NCI-H2227 treated with DMSO at 0.1 percent for 48 hours (cell line): Measurements from ENCODE around the gene HLF.

Experiments
- DNase-seq: peaks from one replicate; lab custom pipeline; 2025; lab: John Stamatoyannopoulos, UW

Gene HLF

DNA sequence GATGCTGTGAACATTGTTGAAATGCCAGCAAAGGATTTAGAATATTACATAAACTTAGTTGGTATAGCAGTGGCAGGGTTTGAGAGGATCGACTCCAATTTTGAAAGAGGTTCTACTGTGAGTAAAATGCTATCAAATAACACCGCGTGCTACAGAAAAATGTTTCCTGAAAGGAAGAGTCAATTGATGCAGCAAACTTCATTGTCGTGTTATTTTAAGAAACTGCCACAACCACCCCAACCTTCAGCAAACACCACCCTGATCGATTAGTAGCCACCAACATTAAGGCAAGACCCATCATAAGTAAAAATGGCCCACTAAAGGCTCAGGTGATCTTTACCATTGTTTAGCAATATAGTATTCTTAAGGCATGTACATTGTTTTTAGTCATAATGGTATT lies 27.3 kb downstream of the HLF start:
- DNase-seq = no peak

DNA sequence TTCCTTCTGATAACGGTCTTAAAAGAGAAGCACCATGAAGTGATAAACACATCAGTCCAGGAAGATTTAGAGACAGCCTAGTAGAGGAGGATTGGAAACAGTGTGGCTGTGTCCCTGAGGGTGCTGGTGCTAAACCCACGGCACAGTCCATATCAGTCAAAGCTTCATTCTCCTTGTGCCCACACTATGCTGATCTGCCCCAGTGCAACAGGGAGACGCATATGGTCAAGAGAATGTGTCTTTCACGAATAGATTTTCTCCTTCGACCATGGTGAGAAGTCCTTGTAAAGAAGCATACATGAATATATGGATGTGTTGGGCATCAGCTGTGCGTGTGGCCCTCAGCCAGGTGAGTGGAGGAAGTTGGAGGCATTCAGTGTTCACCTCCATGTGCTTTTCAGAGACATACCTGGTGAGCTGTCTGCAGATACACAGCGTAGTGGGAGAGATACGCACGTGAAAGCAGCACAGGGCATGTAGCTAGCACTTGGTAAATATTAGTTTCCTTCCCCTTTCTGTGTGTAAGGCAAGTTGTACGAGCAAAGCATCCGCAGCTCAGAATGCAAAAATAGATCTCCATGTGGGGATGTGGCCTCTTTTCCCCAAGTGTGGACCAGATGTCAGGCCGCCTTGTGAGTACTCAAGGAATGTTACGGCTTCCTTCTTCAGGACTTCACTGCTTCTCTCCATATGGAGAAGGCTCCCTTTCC lies 29.4 kb downstream of the HLF start:
- DNase-seq = no peak

DNA sequence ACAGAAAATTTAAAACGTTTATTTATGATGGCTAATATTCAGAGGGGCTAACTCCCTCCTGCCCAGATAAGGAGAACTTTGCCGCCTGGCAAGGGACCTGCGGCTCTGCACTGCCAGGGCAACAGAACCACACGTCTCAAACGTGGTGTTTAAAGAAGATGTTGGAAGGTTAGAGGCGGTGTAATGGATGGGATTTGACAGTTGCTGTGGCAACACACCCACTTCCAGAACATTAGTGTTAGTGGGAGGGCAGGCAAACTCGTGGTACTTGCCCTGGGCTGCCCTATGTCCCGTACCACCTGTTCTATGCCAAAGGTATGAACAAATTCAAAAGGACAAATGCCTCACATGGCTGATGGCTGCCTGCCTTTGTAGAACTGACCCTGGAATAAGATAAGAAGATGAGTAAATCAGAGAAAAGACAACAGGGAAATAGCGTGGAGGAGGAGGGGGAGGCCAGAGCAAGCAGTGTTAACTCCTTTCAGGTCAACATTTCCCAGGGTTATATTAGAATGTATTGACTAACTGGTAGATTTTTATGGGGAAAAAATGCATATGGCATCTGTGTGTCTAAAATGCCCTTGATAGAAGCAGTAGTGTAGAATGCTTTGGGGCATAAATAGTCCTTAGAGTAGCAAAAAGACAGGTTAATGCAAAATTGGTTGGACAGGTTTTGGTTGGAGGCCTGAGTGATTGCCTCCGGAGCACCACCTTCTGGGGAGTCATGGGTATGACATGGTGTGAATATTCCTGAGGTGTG lies 30.8 kb downstream of the HLF start:
- DNase-seq = peak; percentile 47

DNA sequence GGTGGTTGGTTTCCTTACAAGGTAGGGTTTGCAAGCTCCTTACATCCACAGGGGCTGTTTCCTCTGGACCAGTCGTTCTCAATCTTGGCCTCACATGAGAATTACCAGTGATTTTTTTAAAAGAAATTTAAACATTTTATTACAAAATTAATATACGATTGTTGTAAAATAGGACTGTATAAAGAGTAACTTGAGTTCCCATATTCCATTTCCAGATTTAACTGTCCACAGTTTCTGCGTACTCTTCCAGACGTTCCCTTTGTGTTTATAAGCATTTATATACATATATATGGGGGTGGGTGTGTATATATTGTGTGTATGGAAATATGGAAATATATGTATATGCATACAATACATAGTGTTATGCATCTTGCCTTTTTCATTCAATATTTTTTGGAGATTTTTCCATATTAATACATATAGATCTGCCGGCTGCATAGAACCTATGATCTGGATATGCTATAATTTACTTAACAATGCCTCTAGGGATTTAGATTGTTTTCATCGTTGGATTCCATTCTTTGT lies 31.5 kb downstream of the HLF start:
- DNase-seq = no peak

DNA sequence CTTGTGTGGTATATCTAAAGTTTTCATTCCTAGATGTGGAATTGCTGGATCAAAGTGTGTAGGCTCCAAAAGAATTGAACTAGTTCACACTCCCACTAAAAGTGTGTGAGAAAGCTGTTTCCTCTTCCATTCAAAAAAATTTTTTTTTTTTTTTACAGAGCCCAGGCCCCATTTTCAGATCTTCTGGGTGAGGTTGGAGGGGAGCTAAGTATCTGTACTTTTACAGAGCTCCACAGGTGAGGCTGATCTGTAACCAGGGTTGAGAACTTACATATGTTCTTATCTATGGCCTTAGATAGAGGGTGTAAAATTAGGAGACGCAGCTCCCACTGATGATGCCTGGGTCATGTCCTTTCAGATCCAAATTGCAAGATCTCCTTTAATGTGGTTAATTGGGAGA lies 31.9 kb downstream of the HLF start:
- DNase-seq = no peak

DNA sequence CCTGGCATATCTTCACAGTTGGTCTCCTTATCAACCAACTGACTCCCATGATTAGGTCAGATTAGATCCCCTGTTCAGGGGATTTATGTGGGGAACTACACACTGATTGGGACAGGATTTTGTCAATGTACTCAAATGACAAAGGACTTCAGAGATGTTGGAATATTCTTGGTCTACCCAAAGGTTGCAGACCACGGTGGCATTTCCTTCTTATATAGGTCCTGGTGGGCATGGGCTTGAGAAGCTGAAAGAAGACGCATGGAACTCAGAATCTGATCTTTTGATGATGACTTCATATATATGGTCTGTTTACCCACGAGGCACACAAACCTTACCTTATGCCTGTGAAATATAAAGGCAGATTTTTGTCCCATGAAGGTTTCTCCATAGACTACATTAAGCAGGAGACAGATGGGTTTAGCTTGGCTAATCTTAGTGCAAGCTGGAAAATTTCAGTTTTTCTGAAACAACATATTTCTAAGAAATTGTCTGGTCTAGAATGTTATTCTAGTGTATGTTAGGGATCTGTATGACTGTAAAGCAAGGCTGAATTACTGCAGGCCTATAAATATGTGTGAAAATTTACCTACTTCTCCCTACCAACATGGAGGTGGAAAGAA lies 33.5 kb downstream of the HLF start:
- DNase-seq = no peak

DNA sequence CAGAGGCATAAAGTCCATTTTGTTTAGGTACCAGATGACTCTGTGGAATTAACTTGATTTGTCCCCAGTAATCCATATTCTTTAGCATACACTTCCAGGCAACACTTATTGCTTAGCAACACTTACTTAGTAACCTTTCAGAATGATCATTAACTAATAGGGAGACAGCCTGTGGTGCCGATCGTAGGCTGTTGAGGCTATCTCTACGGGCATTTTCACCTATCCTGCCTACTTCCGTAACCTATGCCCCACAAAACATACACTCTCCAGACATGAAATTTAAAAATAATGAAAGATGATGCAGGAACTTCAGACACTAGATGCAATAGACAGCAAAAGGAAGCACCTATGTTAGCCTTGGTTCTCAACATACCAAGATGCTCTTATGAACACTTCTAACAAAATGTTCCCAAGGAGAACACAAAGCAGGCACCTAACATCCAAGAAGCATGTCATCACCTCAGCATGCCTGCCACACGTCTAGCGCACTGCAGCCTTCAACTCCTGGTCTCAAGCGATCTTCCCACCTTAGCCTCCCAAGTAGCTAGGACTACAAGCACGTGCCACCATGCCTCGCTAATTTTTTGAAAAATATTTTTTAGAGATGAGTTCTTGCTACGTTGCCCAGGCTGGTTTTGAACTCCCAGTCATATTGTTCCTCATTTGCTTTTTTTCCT lies 34.5 kb downstream of the HLF start:
- DNase-seq = no peak

DNA sequence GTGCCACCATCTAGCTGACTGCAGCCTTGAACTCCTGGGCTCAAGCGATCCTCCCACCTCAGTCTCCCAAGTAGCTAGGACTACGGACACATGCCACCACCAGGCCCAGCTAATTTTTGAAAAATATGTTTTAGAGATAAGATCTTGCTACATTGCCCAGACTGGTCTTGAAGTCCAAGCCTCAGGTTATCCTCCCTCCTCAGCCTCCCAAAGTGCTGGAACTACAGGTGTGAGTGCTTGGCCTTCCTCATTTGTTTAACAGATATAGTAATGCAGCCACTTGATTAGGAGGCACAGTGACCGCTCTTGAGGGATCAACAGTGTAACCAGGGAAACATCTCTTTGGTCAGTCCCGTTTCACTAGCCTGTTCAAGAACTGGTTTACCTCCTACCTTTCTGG lies 35.1 kb downstream of the HLF start:
- no peak for DNase-seq

DNA sequence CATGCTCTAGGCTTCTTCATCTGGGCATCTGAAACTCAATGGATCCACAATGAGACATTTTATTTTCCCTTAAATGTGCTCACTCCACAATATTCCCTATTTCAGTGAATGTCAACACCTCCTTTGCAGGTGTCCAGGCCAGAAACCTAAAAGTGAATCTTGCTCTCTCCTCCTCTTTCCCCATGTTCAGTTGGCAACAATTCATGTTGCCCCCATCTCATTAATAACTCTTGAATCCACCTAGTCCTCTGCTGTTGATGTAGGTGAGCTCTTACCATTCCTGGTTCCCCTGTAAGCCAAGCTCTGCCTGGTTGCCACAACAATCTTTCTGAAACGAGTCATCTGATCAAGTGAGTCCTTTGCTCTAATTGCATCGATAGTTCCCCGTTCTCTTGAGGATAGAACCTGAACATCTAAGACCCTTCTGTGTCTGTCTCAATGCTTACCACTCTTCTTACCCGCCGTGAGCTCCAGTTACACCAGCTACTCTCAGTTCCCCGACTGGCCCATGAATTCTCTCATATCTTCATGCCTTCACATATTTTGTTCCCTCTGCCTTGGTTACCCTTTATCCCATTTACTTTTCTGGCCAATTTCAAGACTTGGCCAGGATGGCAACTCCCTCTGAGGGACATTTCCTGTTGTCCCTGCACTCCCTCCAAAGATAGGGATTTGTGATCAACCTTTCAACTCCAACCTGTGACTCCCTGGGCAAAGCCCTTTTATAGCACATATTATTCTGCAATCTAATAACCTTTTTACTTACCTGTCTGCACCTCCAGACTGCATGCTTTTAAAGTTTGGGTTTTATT lies 35.9 kb downstream of the HLF start:
- no peak for DNase-seq

DNA sequence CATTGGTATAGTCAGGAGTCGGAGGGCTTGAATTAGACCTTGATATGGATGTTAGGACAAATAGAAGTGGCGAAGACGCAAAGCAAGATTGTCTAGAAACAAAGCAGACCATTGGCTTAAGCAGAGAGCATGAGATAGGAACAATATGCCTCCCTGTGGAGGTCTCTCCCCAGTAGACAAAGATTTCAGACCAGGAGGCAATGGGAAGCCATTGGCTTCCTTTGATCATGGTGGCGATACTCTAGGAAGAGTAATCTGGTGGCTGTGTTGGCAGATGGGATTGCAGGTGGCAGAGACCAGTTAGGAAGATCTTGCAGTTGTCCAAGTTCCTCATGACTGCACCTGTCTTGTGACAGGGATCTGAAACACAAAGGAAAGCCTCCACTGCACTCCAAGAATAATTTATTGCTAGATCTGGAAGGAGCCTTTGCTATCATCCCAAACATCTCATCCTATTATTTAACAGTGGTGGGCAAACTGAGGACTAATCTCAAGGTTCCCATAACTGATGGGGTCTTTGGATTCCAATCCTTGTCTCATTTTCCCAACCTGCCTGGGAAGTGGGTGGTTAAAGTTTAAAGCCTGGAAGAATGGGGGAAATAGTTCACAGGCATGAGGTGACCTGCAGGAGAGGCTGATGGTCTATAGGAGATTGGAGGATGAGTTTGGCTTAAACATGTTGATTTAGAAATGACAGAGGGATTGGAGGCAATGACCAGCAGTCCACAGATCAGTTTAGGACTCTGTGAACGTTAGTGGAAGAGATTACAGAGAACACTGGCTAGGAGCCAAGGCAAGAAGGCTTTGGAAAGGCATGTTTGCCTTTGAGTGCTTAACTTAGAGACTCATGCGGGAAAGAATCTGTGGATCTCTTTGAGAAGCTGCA lies 37.0 kb downstream of the HLF start:
- DNase-seq = no peak

DNA sequence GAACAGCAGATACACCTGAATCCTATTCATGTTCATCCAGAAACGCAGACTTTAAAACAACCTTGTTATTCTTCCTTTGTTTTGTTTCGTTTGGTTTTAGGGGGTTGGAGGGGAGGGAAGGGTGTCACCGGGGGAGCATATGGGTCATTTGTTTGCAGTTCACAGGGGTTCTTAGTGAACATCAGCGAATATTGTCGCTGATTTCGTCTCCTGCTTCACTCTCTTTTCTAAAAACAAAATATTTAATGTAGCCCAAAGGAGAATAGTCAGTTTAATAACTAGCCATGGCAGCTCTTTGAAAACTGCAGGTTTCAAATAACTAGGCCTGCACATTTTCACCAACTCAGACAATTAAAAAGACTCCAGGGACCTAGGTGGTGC lies 37.6 kb downstream of the HLF start:
- no peak for DNase-seq

DNA sequence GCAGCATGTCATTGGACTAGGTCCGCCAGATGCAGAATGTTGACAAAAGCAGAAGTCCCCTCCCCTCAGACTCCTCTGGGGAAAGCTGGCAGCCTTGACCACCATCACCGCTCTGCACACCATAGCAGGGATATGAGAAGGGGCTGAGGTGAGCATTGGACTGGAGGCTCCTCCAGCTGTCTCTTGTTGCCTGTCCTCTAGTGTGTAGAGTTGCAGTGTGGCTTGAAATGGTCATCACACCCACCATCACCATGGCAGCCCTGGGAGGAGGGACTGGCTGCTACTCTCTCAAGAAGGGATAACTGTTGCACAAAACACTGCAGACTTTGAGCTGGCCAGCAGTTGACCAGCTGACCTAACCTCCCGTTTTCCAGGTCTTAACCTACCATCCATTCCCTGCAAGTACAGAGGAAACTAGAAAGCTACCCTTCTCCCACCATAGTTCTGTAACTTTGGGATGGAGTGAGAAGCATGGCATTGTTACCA lies 38.3 kb downstream of the HLF start:
- DNase-seq = no peak

DNA sequence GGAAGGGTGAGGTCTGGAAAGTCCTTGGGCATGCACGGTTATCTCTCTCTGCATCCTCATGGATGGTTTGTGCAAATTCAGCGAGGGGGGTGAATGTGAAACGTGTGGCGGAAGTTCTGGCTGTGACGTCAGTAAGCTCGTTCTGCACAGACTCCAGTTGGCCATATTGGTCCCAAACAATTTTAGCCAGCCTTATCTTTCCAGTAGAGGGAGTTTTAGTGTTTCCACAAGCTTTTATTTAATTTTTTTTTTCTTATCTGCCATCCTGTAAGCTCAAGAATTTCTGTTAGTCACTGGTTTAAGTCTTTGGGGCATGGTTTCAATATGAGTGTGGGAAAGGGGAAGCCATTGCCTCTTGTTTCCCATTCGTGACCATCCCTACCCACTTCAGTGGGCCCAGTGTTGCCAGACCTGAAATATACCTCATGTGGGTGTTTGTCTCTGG lies 39.0 kb downstream of the HLF start:
- DNase-seq = no peak

DNA sequence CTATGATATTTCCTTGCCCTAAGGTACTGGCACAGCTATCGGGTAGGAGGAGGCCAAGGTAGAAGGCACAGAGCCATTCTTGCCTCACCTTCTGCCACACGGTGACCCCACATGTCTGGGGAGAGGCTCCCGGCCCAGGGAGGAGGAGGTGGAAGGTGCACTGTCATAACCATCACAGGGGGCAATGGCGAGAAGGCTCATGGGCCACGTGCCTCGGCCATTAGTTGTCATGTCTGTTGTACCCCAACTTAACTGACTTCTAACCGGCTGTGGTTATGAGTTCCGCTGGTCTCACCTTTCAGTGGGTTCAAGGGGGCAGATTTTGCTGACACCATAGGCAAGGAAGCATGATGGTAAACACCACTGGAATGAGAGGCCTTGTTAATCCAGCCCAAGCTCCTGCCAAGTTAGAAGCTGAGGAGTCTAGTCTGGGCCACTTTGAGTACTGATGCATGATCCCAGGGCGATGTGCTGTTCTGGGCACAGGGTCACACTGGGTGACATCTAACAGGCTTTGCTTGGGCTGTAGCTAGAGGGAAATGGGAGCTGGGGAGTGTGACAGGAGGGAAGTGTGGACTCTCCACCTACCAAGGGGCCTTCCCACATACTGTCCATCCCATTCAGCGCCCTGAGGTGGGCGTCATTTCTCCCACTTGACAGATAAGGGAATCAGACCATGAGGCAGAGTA lies 39.6 kb downstream of the HLF start:
- DNase-seq = no peak

DNA sequence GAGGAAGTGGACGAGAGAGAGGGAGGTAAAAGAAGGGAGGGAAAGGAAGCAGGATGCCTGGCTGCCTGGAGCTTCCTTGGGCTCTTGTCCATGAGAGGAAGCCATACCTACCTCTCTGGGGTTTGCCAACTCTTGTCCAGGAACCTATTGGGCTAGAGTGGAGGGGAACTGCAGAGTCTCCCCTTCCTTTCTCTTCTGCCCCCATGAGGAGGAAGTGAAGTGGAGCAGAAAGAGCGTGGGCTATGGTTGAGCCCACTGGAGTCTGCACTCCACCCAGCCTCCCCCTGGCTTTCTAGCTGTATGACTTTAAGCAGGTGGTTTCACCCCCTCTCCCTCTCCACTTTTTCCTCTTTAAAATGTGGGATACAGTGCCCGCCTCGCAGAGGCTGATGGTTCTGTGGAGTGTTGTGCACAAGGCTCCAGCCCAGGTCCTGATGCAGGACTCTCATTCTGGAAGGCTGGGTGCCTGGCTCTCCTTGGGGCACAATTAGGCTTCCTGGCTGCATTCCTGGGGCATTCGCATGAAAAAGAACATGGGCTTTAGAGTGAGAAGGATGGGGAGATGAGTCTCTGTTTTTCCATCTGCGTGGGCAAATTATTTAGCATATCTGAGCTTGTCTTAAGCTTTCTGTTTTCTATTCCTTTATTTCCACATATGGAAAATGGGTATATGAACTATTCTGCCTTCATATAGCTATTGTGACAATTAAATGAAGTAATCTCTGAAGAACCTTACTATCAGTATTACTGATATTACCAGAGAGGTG lies 40.7 kb downstream of the HLF start:
- no peak for DNase-seq

DNA sequence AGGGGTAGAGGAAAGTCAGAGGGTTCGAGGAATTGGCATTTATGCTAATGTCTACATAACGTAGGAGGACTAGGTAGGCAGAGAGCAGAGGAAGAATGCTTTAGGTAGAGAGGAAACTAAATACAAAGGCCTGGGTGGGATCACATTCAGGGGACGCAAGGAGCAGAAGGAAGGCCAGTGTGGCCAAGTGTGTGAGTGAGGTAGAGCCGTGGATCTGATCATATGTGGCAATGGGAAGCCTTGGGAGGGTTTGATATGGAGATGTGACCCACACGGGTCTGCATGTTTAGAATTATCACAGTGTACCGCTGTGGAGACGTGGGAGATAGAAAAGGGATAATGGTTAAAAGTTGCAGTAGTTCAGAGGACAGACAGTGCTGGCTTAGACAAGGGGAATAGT lies 43.1 kb downstream of the HLF start:
- DNase-seq = no peak

DNA sequence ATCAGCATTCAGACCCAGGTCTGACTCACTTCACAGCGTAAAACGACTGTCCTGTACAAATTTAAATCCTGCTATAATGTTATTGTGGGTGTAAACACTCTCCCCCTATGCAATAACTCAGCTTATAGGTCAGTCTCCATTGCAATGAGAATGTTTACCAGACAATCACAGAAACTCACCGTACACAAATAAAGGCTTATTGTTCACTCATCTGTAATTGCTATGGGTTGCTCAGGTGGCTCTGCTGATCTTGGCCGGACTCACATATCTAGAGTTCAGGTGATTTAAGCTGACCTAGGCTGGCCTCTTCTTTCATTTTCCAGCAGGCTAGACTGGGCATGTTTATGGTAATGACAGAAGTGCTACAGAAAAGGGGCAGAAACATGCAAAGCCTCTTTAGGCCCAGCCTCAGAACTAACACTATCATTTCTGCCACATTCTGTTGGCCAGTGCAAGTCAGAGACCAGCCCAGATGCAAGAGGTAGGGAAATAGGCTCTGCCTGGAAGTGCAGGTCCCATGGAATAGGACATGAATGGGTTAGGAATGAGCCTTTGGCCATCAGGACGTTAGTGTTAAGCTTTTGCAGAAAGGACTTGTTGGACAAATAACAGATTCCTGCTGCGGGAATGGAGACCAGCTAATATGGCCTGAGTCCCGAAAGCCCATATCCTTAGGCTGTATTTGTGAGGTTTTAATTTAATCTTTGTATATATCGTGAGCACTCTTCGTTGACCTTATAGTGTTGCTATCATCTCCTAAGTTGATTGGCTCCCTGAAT lies 44.0 kb downstream of the HLF start:
- DNase-seq = no peak

DNA sequence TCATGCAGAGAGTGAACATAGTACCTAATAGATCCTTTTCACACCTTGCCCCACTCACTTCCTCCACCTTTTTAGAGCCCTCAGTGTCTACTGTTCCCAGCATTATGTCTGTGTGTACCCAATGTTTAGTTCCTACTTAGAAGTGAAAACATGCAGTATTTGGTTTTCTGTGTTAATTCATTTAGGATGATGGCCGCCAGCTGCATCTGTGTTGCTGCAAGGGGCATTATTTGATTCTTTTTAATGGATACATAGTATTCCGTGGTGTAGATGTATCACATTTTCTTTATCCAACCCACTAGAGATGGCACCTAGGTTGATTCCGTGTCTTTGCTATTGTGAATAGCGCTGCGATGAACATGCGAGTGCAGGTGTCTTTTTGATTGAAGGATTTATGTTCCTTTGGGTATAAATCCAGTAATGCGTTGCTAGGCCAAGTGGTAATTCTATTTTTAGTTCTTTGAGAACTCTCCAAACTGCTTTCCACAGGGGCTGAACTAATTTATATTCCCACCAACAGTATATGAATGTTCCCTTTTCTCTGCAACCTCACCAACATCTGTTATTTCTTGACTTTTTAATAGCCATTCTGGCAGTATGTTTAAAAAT lies 47.1 kb downstream of the HLF start:
- no peak for DNase-seq
